SKM-1 (cell line): ENCODE data around the gene DYNC2H1.
A peak's percentile ranks its signal among the peaks of the same experiment; 100 is the strongest.
"Not testable (repeated sequence)": the region's sequence is repeated elsewhere in the genome, so short reads cannot be mapped to it uniquely, and the experiment has no call there.

ENCODE experiments used
- DNase-seq: peaks from one replicate; lab custom pipeline; 2025; ENCODE audit not compliant: unreplicated experiment; lab: John Stamatoyannopoulos, UW

Gene DYNC2H1

GRCh38 chr11:103112364-103112763, 3.1 kb downstream of the DYNC2H1 start:
- DNase-seq = no peak

DNA sequence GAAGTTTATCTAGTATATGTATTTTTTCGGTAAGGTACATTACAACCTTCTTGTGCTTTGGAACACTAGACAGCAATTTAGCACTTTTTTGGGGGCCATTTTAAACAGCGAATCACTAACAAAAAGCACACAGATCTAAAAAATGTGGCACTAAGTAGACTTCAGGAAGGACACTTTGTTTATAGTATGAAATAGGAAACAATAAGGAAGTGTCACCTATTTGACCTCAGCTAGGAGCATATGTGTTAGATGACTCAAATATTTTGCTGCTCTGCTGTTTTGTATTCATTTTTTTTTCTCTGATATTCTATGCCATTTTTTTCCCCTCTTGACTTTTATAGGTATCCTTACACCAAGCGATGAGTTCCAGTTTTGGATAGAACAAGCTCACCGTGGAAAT, 5.6 kb downstream of the DYNC2H1 start:
- no peak for DNase-seq

DNA sequence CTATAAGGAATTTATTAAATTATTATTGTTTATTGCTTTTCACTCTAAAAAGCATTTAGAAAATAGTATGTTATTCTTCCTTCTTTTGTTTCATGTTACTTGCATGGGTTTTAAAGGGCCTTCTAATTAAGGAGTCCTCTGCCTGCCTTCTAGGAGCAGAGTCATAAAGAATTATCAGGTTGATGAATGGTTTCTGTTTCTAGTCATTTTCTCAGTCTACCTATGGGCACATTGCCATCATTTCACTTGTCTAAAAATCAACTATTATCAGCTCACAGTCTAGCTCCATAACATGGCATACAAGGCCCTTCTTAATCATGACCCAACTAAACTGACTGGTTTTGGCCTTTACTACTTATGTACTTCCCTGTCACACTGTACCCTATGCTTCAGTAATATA, 16.2 kb downstream of the DYNC2H1 start:
- no peak for DNase-seq

DNA sequence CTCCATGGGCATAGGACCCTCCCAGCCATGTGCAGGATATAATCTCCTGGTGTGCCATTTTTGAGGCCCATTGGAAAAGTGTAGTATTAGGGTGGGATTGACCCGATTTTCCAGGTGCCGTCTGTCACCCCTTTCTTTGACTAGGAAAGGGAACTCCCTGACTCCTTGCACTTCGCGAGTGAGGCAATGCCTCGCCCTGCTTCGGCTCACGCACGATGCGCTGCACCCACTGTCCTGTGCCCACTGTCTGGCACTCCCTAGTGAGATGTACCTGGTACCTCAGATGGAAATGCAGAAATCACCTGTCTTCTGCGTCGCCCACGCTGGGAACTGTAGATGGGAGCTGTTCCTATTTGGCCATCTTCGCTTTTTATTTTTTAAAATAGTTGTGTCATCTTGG, 32.8 kb downstream of the DYNC2H1 start:
- DNase-seq = not testable (repeated sequence)

- no peak for DNase-seq
Observed at GRCh38 chr11:103147627-103148026, 38.4 kb downstream of the DYNC2H1 start.

GRCh38 chr11:103157542-103157941, 48.3 kb downstream of the DYNC2H1 start:
- no peak for DNase-seq

- no peak for DNase-seq
Observed at GRCh38 chr11:103164093-103164796, 55.0 kb downstream of the DYNC2H1 start.

DNA sequence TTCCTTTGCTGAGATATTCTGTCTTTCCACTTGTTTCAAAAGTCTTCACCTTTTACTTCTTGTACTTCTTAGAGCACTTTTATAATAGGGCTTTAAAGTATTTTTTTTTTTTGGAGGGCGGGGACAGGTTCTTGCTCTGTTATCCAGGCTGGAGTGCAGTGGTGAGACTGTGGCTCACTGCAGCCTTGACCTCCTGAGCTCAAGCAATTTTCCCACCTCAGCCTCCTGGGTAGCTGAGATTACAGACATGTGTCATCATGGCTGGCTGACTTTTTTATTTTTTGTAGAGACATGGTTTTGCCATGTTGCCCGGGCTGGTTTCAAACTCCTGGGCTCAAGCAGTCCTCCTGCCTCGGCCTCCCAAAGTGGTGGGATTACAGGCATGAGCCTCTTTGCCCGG, 57.9 kb downstream of the DYNC2H1 start:
- DNase-seq = no peak

DNA sequence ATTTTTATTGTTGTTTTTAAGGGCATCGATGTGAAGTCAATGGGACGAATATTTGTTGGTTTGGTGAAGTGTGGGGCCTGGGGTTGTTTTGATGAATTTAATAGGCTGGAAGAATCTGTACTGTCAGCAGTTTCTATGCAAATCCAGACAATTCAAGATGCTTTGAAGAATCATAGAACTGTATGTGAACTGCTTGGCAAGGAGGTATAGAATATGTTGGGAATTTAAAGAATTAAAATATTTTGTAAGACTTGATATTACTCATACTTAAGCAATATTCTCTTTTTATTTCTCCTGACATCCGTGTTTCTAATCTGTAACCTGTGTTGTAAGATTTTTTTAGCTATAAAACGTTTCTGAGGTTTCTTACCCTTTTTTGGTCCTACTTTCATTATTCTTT, 61.6 kb downstream of the DYNC2H1 start:
- no peak for DNase-seq

- DNase-seq = no peak
Observed at GRCh38 chr11:103175461-103176129, 66.4 kb downstream of the DYNC2H1 start.

DNA sequence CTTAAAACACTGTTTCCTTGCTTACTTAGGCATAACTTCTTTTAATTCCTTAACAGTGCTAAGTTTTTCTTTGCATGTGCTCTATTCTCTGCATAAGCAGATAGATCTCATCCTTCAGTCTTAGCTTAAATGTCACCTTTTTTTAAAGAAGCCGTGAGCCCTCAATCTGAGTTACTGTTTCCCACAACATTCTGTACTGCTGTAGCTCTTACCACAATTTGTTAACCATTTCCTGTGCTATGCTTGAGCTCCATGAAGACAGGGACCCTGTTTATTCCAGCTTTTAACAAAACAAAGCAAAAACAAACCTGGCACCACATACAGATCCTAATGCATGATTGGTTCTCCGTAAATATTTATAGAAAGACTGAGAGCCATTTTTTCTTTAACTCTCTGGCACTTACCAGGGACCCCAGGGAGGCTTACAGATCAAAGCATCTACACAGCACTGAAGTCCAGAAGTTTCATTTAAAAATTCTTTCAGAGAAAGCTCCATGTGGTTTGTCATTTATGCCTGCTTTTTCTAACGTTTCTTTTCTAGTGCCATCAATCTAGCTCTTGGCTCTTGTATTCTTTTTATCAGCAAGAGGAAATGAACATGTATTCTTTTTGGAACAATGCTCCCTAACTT, 74.9 kb downstream of the DYNC2H1 start:
- no peak for DNase-seq

DNA sequence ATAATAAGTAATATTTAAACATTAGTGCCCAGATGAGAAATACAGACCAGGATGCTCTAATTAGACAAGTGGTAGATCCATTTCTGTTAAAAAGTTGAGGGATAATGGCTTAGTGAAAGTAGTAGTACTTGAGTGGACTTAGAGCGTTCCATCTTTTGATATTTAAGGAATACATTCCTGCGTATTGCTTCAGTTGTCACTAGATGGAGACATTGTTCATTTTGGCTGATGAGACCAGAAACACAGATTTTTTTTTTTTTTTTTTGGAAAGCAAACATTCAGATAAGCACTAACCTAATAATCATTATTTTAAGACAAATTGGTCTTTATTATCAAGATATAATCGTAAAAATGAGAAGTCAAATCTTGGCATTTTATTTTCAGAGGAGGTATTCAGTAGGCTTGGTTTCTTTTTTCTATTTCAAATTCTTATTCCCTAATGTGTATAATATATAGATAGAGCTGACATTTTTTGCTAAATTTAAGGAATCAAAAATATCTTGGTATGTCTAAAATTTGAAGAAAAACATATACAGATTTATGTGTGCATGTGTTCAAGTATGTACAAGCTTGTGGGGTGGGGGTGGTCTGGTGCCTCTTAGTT, 92.9 kb downstream of the DYNC2H1 start:
- peak; percentile 7 for DNase-seq

DNA sequence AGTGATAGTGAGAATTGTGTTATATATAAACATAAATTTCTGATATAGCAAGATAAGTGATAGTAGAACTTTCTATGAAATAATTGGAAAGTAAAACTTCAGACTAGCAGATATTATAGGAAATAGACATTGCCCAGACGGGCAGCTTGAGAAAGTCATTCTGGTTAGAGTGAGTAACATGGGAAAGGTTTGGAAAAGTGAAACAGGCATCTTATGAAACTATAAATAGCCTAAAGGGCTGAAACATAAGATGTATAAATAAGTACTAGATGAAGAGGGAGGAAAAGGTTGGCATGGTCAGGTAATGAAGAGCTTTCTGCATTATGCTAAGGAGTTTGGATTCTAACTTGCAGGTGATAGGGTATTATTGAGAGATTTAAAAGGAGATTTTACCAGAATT, 101.3 kb downstream of the DYNC2H1 start:
- no peak for DNase-seq

GRCh38 chr11:103215812-103216211, 106.6 kb downstream of the DYNC2H1 start:
- DNase-seq = no peak

DNA sequence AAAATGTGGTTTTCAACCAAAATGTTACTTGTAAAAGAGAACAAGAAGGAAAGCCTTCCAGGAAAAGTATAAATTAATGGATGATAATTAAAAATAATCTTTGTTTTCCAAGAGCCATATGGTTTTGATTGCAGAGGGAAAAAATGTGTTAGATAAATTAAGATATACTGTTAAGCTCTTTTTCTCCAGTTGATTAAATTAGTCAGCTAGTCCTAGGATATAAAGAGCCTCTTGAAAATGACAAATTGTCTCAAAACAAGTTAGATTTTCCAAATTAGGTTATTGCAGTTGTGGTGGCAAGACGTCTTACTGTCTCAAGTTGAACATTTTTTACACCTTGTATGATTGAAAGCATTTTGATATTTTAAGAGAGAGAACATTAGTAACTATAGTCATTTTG, 110.9 kb downstream of the DYNC2H1 start:
- no peak for DNase-seq

GRCh38 chr11:103222806-103223205, 113.6 kb downstream of the DYNC2H1 start:
- no peak for DNase-seq

DNA sequence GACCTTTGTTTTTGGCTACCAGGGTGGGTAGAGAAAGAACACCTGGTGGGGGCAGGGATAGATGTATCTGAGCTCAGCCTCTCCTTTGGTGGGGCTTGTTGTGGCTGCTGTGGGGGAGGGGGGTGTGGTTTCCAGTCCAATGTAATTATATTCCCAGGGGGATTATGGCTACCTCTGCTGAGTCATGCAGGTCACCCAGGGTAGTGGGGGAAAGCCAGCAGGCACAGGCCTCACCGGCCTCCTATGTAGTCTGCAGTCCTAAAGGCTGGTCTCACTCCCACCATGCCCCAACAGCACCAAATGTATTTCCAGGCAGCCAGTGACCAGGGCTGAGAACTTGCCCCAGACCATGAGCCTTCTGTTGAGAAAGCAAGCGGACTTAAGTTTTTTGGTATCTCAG, 119.6 kb downstream of the DYNC2H1 start:
- DNase-seq = no peak

DNA sequence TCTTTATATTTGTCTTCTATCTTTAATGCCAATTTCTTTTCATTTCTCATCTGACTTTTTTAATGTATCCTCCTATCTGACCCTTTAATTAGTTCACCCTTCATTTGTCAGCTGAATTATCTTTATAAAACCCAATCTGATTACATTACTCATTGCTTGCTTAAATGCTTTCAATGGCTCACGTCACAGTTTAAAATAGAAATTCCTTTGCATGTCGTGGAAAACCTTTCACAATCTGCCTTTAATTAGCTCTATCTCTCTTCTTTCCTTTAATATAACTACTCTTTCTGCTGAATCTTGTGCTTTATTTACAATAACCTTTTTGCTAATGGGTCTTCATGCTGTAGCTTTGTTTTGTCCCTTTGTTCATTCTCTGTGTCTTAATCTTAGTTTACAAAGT, 125.7 kb downstream of the DYNC2H1 start:
- no peak for DNase-seq

DNA sequence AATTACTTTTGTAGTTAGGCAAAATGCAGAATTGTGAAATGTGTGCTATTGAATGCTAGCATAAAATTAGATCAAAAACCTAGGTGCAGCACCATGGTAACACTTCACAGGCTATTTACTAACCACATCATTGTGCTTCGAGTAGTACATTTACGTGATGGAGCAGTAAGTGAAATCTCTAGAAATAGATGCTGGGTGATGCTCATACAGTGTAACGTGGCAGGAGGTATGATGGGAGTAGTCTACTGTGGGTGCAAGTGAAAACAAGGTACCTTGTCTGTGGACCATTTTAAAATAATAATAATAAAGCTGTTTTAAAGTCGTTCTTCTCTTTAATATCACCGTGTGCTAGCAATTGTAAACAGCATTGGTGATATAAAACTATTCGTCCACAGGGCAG, 132.3 kb downstream of the DYNC2H1 start:
- no peak for DNase-seq

GRCh38 chr11:103254123-103254522, 144.9 kb downstream of the DYNC2H1 start:
- no peak for DNase-seq

GRCh38 chr11:103257360-103257759, 148.1 kb downstream of the DYNC2H1 start:
- no peak for DNase-seq
